DOHH2 (cell line): ENCODE results near the gene PTPDC1.

Experiments
- H3F3A ChIP-seq: fragments of 200-600 bp; sonication (generic), shearing (Covaris generic); 2 replicates; pipeline ENCODE4 v1.6.0; 2016; ENCODE audit warnings: antibody characterized with exemption, mild to moderate bottlenecking; ENCODE audit not compliant: control insufficient read depth, insufficient read depth
- H3K27ac ChIP-seq: fragments of 200-600 bp; sonication (generic); 2 replicates; pipeline ENCODE4 v1.5.1; 2014; ENCODE audit warnings: low read depth, mild to moderate bottlenecking, low read length, moderate library complexity
- H3K27me3 ChIP-seq: fragments of 200-600 bp; sonication (generic); 2 replicates; pipeline ENCODE4 v1.6.1; 2014; ENCODE audit warnings: mild to moderate bottlenecking, low read length, mixed read lengths; ENCODE audit not compliant: control insufficient read depth
- H3K36me3 ChIP-seq: fragments of 200-600 bp; sonication (generic); 2 replicates; pipeline ENCODE4 v1.6.1; 2014; ENCODE audit warnings: mild to moderate bottlenecking, low read length, moderate library complexity, mixed read lengths; ENCODE audit not compliant: control insufficient read depth
- H3K4me1 ChIP-seq: fragments of 200-600 bp; sonication (generic); 2 replicates; pipeline ENCODE4 v1.6.1; 2014; ENCODE audit warnings: mild to moderate bottlenecking, low read length, mixed read lengths; ENCODE audit not compliant: control insufficient read depth
- H3K4me2 ChIP-seq: fragments of 200-600 bp; sonication (generic); 2 replicates; pipeline ENCODE4 v1.6.0; 2014; ENCODE audit warnings: mild to moderate bottlenecking, low read length, moderate library complexity
- H3K4me3 ChIP-seq: fragments of 200-600 bp; sonication (generic); 2 replicates; pipeline ENCODE4 v1.5.1; 2014; ENCODE audit warnings: mild to moderate bottlenecking, low read length, mixed read lengths
- H3K79me2 ChIP-seq: fragments of 200-600 bp; sonication (generic); 2 replicates; pipeline ENCODE4 v1.6.1; 2014; ENCODE audit warnings: mild to moderate bottlenecking, low read length, mixed read lengths; ENCODE audit not compliant: control insufficient read depth
- H3K9me2 ChIP-seq: fragments of 200-600 bp; sonication (generic); replicated peaks from 2 replicates; pipeline ENCODE4 v1.6.1; 2014; ENCODE audit warnings: mild to moderate bottlenecking, low read length, mixed read lengths; ENCODE audit not compliant: control insufficient read depth
- H3K9me3 ChIP-seq: fragments of 200-600 bp; sonication (generic); 2 replicates; pipeline ENCODE4 v1.6.1; 2014; ENCODE audit warnings: antibody characterized with exemption, low read length, mixed read lengths; ENCODE audit not compliant: control insufficient read depth, insufficient read depth
- H4K20me1 ChIP-seq: fragments of 200-600 bp; sonication (generic); 2 replicates; pipeline ENCODE4 v1.6.0; 2014; ENCODE audit warnings: low read depth, mild to moderate bottlenecking, antibody characterized with exemption, low read length, moderate library complexity; ENCODE audit not compliant: control insufficient read depth, insufficient read depth
- CTCF ChIP-seq: fragments of 200-600 bp; sonication (generic); IDR thresholded peaks from one replicate; pipeline ENCODE4 v1.5.1; 2014; ENCODE audit warnings: antibody characterized with exemption, mild to moderate bottlenecking, low read depth, low read length; ENCODE audit not compliant: poor library complexity, severe bottlenecking
- EZH2phosphoT487 ChIP-seq: fragments of 200-600 bp; sonication (generic); IDR thresholded peaks from 2 replicates; pipeline ENCODE4 v1.6.1; 2017; ENCODE audit warnings: borderline replicate concordance, mild to moderate bottlenecking, antibody characterized with exemption, low read length, moderate library complexity, mixed read lengths

PTPDC1 gene

DNA sequence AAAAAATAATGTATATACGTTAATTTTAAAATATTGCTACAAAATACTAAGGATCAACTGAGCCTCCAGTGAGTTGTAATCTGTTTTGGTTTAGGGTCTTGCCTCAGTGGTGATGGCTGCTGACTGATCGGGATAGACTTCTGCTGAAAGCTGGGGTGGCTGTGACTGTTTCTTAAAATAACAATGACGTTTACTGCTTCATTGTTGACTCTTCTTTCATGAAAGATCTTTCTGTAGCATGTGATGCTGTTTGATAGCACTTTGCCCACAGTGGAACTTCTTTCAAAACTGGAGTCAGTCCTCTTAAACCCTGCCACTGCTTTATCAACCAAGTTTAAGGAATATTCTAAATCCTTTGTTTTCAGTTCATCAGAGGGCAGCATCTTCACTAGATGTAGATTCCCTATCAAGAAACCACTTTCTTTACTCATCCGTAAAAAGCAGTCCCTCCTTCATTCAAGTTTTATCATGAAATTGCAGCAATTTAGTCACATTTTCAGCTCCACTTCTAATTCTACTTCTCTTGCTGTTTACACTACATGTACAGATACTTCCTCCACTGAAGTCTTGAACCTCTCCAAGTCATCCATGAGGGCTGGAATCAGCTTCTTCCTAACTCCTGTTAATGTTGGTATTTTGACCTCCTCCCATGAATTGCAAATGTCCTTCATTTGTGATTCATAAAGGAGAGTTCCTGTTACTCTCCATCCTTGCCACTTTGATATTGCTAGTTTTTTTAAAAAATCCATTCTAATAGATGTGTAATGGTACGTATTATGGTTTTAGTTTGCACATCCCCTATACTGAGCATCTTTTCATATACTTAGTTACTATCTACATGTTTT lies 41.5 kb upstream of the PTPDC1 start:
- H3K4me3 ChIP-seq = no peak overlapping the region
- H3K4me2 ChIP-seq = no peak overlapping the region
- H4K20me1 ChIP-seq = no peaks in the 10 kb centered on the region
- H3F3A ChIP-seq = no peaks in the 10 kb centered on the region
- H3K9me2 ChIP-seq = no peaks in the 10 kb centered on the region
- H3K79me2 ChIP-seq = no peaks in the 10 kb centered on the region
- no peaks in the 10 kb centered on the region for H3K36me3 ChIP-seq
- H3K9me3 ChIP-seq = no peaks in the 10 kb centered on the region
- no peaks in the 10 kb centered on the region for H3K4me1 ChIP-seq
- H3K27me3 ChIP-seq = peaks cover 3% of the 10 kb centered on the region; the same call in 1 of the 2 replicates
- no peak overlapping the region for H3K27ac ChIP-seq
- TF ChIP-seq EZH2phosphoT487 (no peak), CTCF (no peak)

DNA sequence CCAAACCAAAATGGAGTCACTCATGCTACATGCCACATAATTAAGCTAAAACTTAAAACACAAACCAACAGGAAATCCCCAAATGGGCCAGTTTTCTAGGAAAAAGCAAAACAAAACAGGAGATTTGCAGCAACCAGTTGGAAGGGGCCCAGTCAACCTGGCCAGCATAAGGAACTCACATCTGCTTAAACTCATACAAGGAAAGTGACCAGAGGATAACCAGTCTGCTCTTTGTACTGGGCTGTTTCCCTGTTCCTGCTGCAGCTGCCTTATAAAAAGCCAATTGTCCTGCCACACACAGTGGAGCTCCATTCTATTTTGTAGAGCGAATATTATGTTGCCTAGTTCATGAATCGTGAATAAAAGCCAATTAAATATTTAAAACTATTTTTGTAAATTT lies 29.5 kb upstream of the PTPDC1 start:
- H3K4me3 ChIP-seq = no peak overlapping the region
- H3K4me2 ChIP-seq = no peak overlapping the region
- H3K27me3 ChIP-seq = no peaks in the 10 kb centered on the region
- no peaks in the 10 kb centered on the region for H3K79me2 ChIP-seq
- H4K20me1 ChIP-seq = no peaks in the 10 kb centered on the region
- no peaks in the 10 kb centered on the region for H3K9me2 ChIP-seq
- no peaks in the 10 kb centered on the region for H3K9me3 ChIP-seq
- H3K36me3 ChIP-seq = no peaks in the 10 kb centered on the region
- no peak overlapping the region for H3K27ac ChIP-seq
- no peaks in the 10 kb centered on the region for H3F3A ChIP-seq
- TF ChIP-seq EZH2phosphoT487 = no peak
- no peaks in the 10 kb centered on the region for H3K4me1 ChIP-seq

DNA sequence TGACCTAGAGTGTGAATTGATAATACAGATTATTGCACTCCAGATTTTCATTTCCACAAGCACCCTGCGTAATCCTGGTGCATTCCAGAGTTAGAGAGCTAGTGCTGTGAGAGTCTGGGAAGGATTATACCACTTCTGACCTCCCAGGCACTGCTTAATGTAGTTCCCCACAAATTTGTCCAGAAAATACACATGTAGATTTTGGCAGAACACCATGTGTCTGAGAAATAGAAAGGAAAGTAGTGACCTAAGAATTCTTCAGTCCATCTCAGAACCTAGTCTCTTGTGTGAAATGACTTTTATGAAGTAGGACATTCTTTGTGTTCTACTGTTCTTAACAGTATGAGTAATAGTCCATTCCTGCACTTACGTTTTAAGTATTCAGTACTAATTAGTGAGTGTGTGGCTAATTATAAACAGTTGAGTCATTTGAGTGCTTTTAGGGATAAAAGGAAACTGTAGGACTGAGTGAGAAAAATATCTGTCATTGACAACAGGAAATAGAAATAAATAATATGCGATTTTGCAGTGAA lies 27.8 kb upstream of the PTPDC1 start:
- TF ChIP-seq EZH2phosphoT487 (no peak), CTCF (no peak)
- Histone ChIP-seq H3K4me1 (no peaks in the 10 kb centered on the region), H3K27me3 (no peaks in the 10 kb centered on the region), H3K9me3 (no peaks in the 10 kb centered on the region), H3K79me2 (no peaks in the 10 kb centered on the region), H3K4me2 (no peak overlapping the region), H3K27ac (no peak overlapping the region), H3K4me3 (no peak overlapping the region), H3K36me3 (no peaks in the 10 kb centered on the region), H3F3A (no peaks in the 10 kb centered on the region), H3K9me2 (no peaks in the 10 kb centered on the region), H4K20me1 (no peaks in the 10 kb centered on the region)

DNA sequence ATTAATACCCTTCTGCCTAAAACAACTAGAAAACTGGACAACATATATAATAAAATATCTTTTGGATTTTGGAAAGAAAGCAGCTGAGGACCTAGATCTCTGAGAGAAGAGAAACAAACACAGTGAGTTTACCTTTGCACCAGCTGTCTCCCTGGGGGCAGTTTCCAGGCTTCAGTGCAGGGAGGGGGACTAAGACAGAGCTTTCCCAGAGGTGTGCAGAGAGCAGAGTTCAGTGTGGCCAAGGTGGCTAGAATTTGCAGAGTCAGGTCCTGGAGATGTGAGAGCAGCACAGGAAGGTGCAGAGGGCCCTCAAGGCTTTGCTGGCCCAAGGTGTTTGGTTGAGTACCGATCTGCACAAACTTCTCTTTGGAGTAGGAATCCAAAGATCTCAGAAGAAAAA lies 26.3 kb upstream of the PTPDC1 start:
- Histone ChIP-seq H3K4me2 (no peak overlapping the region), H3K27ac (no peak overlapping the region), H4K20me1 (no peaks in the 10 kb centered on the region), H3K79me2 (no peaks in the 10 kb centered on the region), H3K4me3 (no peak overlapping the region), H3K4me1 (no peaks in the 10 kb centered on the region), H3K36me3 (no peaks in the 10 kb centered on the region), H3K27me3 (no peaks in the 10 kb centered on the region), H3F3A (no peaks in the 10 kb centered on the region), H3K9me2 (no peaks in the 10 kb centered on the region), H3K9me3 (no peaks in the 10 kb centered on the region)
- TF ChIP-seq EZH2phosphoT487 (no peak), CTCF (no peak)
